ENCODE measurements around the gene CA10. TPM values are rescaled to one million over a fixed set of nuclear protein-coding genes. Genes with fewer than 3 reads are reported as not detected.

Gene CA10
- polyA plus RNA-seq, 1 donor from 2014 or later = 6.2 TPM

DNA sequence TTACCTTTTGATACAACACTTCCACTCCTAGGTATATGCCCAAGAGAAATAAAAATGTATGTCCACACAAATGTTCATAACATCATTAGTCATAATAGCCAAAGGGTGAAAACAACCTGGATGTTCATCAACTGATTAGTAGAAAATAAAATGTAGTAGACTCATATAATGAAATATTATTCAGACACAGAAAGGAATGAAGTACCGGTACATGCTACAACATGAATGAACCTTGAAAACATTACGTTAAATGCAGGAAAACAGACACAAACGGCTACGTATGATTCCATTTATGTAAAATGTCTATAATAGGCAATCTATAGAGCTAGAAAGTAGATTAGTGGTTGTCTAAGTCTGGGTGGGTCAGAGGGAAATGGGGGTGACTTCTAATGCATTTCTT is 358.5 kb downstream of the CA10 start:
- TF ChIP-seq SMC3 (conservative IDR thresholded peaks at IDR 0.05; ENCODE audit: poor library complexity) = no peak
- TF ChIP-seq, protein P1, sequence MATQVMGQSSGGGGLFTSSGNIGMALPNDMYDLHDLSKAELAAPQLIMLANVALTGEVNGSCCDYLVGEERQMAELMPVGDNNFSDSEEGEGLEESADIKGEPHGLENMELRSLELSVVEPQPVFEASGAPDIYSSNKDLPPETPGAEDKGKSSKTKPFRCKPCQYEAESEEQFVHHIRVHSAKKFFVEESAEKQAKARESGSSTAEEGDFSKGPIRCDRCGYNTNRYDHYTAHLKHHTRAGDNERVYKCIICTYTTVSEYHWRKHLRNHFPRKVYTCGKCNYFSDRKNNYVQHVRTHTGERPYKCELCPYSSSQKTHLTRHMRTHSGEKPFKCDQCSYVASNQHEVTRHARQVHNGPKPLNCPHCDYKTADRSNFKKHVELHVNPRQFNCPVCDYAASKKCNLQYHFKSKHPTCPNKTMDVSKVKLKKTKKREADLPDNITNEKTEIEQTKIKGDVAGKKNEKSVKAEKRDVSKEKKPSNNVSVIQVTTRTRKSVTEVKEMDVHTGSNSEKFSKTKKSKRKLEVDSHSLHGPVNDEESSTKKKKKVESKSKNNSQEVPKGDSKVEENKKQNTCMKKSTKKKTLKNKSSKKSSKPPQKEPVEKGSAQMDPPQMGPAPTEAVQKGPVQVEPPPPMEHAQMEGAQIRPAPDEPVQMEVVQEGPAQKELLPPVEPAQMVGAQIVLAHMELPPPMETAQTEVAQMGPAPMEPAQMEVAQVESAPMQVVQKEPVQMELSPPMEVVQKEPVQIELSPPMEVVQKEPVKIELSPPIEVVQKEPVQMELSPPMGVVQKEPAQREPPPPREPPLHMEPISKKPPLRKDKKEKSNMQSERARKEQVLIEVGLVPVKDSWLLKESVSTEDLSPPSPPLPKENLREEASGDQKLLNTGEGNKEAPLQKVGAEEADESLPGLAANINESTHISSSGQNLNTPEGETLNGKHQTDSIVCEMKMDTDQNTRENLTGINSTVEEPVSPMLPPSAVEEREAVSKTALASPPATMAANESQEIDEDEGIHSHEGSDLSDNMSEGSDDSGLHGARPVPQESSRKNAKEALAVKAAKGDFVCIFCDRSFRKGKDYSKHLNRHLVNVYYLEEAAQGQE (IDR thresholded peaks at IDR 0.05; ENCODE audit: borderline replicate concordance) = no peak
- TF ChIP-seq, protein P2, sequence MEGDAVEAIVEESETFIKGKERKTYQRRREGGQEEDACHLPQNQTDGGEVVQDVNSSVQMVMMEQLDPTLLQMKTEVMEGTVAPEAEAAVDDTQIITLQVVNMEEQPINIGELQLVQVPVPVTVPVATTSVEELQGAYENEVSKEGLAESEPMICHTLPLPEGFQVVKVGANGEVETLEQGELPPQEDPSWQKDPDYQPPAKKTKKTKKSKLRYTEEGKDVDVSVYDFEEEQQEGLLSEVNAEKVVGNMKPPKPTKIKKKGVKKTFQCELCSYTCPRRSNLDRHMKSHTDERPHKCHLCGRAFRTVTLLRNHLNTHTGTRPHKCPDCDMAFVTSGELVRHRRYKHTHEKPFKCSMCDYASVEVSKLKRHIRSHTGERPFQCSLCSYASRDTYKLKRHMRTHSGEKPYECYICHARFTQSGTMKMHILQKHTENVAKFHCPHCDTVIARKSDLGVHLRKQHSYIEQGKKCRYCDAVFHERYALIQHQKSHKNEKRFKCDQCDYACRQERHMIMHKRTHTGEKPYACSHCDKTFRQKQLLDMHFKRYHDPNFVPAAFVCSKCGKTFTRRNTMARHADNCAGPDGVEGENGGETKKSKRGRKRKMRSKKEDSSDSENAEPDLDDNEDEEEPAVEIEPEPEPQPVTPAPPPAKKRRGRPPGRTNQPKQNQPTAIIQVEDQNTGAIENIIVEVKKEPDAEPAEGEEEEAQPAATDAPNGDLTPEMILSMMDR (IDR thresholded peaks at IDR 0.05; ENCODE audit: poor library complexity, severe bottlenecking) = no peak
- TF ChIP-seq EZH2 (IDR thresholded peaks at IDR 0.05; ENCODE audit: borderline replicate concordance, insufficient read depth, low read length, poor library complexity, severe bottlenecking) = no peak
- no peak for TF ChIP-seq POLR2AphosphoS5 (IDR thresholded peaks at IDR 0.05)
- TF ChIP-seq MXI1 (conservative IDR thresholded peaks at IDR 0.05; ENCODE audit: poor library complexity, severe bottlenecking) = no peak
- no peak for TF ChIP-seq EP300 (conservative IDR thresholded peaks at IDR 0.05; ENCODE audit: poor library complexity, severe bottlenecking)
- TF ChIP-seq RAD21 (conservative IDR thresholded peaks at IDR 0.05) = no peak
- no peak for TF ChIP-seq TAF1 (IDR thresholded peaks at IDR 0.05; ENCODE audit: low read depth)
- Histone ChIP-seq H3K36me3 (ENCODE audit: insufficient read depth, low read length) (no peaks in the 10 kb centered on the region), H3K27ac (ENCODE audit: low read length) (no peak overlapping the region), H3K9ac (ENCODE audit: low read length) (no peak overlapping the region), H3K79me2 (replicated peaks; ENCODE audit: insufficient read depth, low read length) (no peaks in the 10 kb centered on the region), H3K9me3 (ENCODE audit: low read length) (no peaks in the 10 kb centered on the region), H3K27me3 (ENCODE audit: insufficient read depth, low read depth, low read length) (no peaks in the 10 kb centered on the region), H3F3A (ENCODE audit: insufficient read depth, low read length, poor library complexity, severe bottlenecking) (no peaks in the 10 kb centered on the region), H3K4me3 (ENCODE audit: low read length) (no peak overlapping the region), H4K20me1 (ENCODE audit: insufficient read depth) (no peaks in the 10 kb centered on the region), H3K4me2 (ENCODE audit: low read length) (no peak overlapping the region), H3K9me2 (ENCODE audit: insufficient read depth, low read length) (no peaks in the 10 kb centered on the region), H2AFZ (ENCODE audit: low read depth, low read length) (no peak overlapping the region)

DNA sequence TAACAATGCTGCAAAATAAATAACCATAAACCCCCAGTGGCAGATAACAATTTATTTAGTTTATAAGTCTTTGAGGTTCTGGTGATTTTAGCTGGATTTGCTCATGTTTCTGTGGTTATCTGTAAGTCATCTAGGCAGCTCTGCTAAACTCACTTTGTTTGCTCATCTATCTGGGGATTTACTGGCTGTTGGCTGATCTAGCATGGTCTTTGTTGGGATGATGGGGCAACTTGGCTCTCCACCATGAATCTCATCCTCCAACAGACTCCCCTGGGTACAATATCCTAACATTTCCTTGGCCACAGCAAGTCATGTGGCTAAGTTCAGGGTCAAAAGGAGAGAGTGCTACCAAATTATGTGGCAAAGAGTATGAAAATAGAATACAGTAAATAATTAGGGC is 359.3 kb downstream of the CA10 start:
- no peak overlapping the region for H3K4me3 ChIP-seq (ENCODE audit: low read length)
- TF ChIP-seq EP300 (conservative IDR thresholded peaks at IDR 0.05; ENCODE audit: poor library complexity, severe bottlenecking) (no peak), MXI1 (conservative IDR thresholded peaks at IDR 0.05; ENCODE audit: poor library complexity, severe bottlenecking) (no peak), POLR2AphosphoS5 (IDR thresholded peaks at IDR 0.05) (no peak), EZH2 (IDR thresholded peaks at IDR 0.05; ENCODE audit: borderline replicate concordance, insufficient read depth, low read length, poor library complexity, severe bottlenecking) (no peak), RAD21 (conservative IDR thresholded peaks at IDR 0.05) (no peak), SMC3 (conservative IDR thresholded peaks at IDR 0.05; ENCODE audit: poor library complexity) (no peak), TAF1 (IDR thresholded peaks at IDR 0.05; ENCODE audit: low read depth) (no peak)
- TF ChIP-seq, protein P1 (IDR thresholded peaks at IDR 0.05; ENCODE audit: borderline replicate concordance) = no peak
- TF ChIP-seq, protein P2 (IDR thresholded peaks at IDR 0.05; ENCODE audit: poor library complexity, severe bottlenecking) = no peak
- no peak overlapping the region for H3K9ac ChIP-seq (ENCODE audit: low read length)
- H4K20me1 ChIP-seq (ENCODE audit: insufficient read depth) = no peaks in the 10 kb centered on the region
- H3K9me3 ChIP-seq (ENCODE audit: low read length) = no peaks in the 10 kb centered on the region
- H3K4me2 ChIP-seq (ENCODE audit: low read length) = no peak overlapping the region
- H3K36me3 ChIP-seq (ENCODE audit: insufficient read depth, low read length) = no peaks in the 10 kb centered on the region
- H3K9me2 ChIP-seq (ENCODE audit: insufficient read depth, low read length) = no peaks in the 10 kb centered on the region
- no peak overlapping the region for H3K27ac ChIP-seq (ENCODE audit: low read length)
- H3K27me3 ChIP-seq (ENCODE audit: insufficient read depth, low read depth, low read length) = no peaks in the 10 kb centered on the region
- H2AFZ ChIP-seq (ENCODE audit: low read depth, low read length) = no peak overlapping the region
- H3F3A ChIP-seq (ENCODE audit: insufficient read depth, low read length, poor library complexity, severe bottlenecking) = no peaks in the 10 kb centered on the region
- no peaks in the 10 kb centered on the region for H3K79me2 ChIP-seq (replicated peaks; ENCODE audit: insufficient read depth, low read length)
